Measurements from ENCODE around the gene WFS1. TPM values are rescaled to one million over a fixed set of nuclear protein-coding genes. Genes with fewer than 3 reads are reported as not detected.

WFS1 gene
- total RNA-seq, 4 donors from 2014 or later: 95.7 to 137 (median 101) TPM

- H3K9me3 ChIP-seq: no peaks in the 10 kb centered on the region
- H3K27ac ChIP-seq: no peak overlapping the region
- WGBS, 2 donors (ENCODE audit: low coverage in 1 of 2): 41% methylated on average over 2 of the region's 3 CpGs; no CpG with 5 or more reads in 1 of the 2 donors
- no peak overlapping the region for H3K4me3 ChIP-seq
- H3K27me3 ChIP-seq: peaks cover 18% of the 10 kb centered on the region
- H3K36me3 ChIP-seq: no peaks in the 10 kb centered on the region
- TF ChIP-seq POLR2A (IDR thresholded peaks at IDR 0.05) (no peak), POLR2AphosphoS5 (IDR thresholded peaks at IDR 0.05) (no peak), EP300 (IDR thresholded peaks at IDR 0.05) (no peak), CTCF (IDR thresholded peaks at IDR 0.05) (peak in 3 of 4 experiments; percentile 28 to 76 (median 37))
- peak; percentile 51 for ATAC-seq
- H3K4me1 ChIP-seq: peaks cover 0 to 7% (median 4%) of the 10 kb centered on the region in 3 donors
Observed at GRCh38 chr4:6264225-6264540, 5.5 kb upstream of the WFS1 start.

- 80 to 83% methylated on average over 1 to 3 of the region's 3 CpGs for WGBS, 2 donors (ENCODE audit: low coverage in 1 of 2)
- Histone ChIP-seq H3K4me3 (no peak overlapping the region), H3K36me3 (no peaks in the 10 kb centered on the region), H3K9me3 (no peaks in the 10 kb centered on the region), H3K4me1 (peaks cover 0 to 12% (median 4%) of the 10 kb centered on the region in 3 donors), H3K27me3 (peaks cover 18% of the 10 kb centered on the region), H3K27ac (no peak overlapping the region)
- TF ChIP-seq POLR2AphosphoS5 (IDR thresholded peaks at IDR 0.05): no peak
- TF ChIP-seq POLR2A (IDR thresholded peaks at IDR 0.05): no peak
- no peak for TF ChIP-seq CTCF (IDR thresholded peaks at IDR 0.05)
- no peak for TF ChIP-seq EP300 (IDR thresholded peaks at IDR 0.05)
- ATAC-seq: no peak
Observed at GRCh38 chr4:6265546-6265945, 4.1 kb upstream of the WFS1 start.

DNA sequence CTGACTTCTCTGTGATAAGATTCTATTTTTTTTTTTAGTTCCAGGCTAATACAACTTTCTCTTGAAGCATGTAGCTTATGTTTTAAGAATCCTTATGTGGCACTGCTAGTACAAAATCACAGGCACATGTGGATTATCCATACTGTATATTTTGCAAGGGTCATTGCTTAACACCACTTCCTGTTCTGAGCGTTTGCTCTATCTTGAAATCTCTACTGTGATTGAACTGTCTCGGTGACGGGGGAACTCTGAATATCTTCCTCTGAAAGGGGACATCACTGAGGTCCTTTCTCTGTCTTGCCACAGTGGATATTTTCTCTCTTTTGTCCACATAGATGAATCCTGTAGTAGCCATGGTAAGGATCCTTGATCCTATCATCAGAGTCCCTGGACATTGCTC, 2.1 kb upstream of the WFS1 start:
- Histone ChIP-seq H3K4me3 (no peak overlapping the region), H3K9me3 (no peaks in the 10 kb centered on the region), H3K36me3 (no peaks in the 10 kb centered on the region), H3K27me3 (peaks cover 1% of the 10 kb centered on the region), H3K27ac (no peak overlapping the region), H3K4me1 (peaks cover 2 to 32% (median 23%) of the 10 kb centered on the region in 3 donors)
- TF ChIP-seq POLR2AphosphoS5 (IDR thresholded peaks at IDR 0.05): no peak
- no peak for TF ChIP-seq CTCF (IDR thresholded peaks at IDR 0.05)
- no peak for TF ChIP-seq EP300 (IDR thresholded peaks at IDR 0.05)
- no peak for TF ChIP-seq POLR2A (IDR thresholded peaks at IDR 0.05)
- 68 to 79% methylated on average over 3 of the region's 3 CpGs for WGBS, 2 donors (ENCODE audit: low coverage in 1 of 2)
- ATAC-seq: no peak

GRCh38 chr4:6268650-6269615, 717 bp upstream of the WFS1 start:
- H3K4me1 ChIP-seq: peaks cover 6 to 46% (median 35%) of the 10 kb centered on the region in 3 donors
- peak overlapping the region in 3 of 4 donors; percentile 70 to 95 (median 92) for H3K27ac ChIP-seq
- WGBS, 2 donors (ENCODE audit: low coverage in 1 of 2): 56% methylated on average over 11 of the region's 32 CpGs; no CpG with 5 or more reads in 1 of the 2 donors
- peak overlapping the region in 1 of 2 donors; percentile 93 for H3K4me3 ChIP-seq
- TF ChIP-seq POLR2A (IDR thresholded peaks at IDR 0.05): no peak
- no peak for TF ChIP-seq POLR2AphosphoS5 (IDR thresholded peaks at IDR 0.05)
- TF ChIP-seq CTCF (IDR thresholded peaks at IDR 0.05): no peak
- TF ChIP-seq EP300 (IDR thresholded peaks at IDR 0.05): no peak
- H3K9me3 ChIP-seq: no peaks in the 10 kb centered on the region
- peak; percentile 7 for ATAC-seq
- H3K36me3 ChIP-seq: no peaks in the 10 kb centered on the region
- no peaks in the 10 kb centered on the region for H3K27me3 ChIP-seq
